ENCODE measurements around the gene TULP4. TPM values are rescaled to one million over a fixed set of nuclear protein-coding genes. Genes with fewer than 3 reads are reported as not detected.

Gene TULP4
- total and polyA plus RNA-seq, 2 of the 8 experiments (the other 6 are each of a cell fraction or from before 2014, with no cell fraction given) = 7.7 to 51.6 TPM

DNA sequence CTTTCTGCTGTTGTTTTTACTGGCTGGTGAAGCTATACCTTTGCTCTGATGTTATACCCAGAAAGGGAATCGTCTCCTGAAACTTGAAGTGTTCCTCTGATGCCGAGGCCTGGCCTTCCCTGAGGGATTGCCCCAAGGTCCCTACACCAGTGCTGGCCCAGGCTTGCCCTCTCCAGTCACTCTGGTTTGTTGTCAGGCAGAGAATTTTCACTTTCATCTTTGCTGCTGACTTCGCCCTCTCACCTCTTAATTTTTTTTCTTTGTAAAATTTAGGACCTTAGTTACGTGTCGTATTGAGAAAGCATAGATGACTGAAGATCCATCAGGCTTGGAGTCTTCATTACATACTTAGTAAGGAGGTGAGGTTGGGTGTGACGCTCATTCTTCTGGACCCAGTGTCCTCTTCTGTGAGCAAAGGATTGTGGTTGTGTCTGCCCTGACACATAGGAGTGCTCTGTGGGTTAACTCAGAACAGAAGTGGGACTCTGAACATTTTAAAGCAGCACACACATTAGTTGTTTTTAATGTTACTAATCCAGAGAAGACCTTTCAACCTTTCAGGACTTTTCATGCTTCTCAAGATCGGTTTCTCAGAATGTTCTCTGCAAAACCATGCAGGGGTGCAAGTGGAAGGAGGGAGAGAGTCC is 45.4 kb downstream of the TULP4 start:
- 91% methylated on average over 7 of the region's 7 CpGs; no CpG with 5 or more reads in 1 of the 2 experiments for WGBS, 2 experiments (ENCODE audit: extremely low coverage in 1 of 2, insufficient coverage in 1 of 2, insufficient read length in 1 of 2, insufficient replicate concordance in 2 of 2, low coverage in 1 of 2, low lambda C conversion rate in 2 of 2, missing lambda C conversion rate in 1 of 2)
- no peak for TF ChIP-seq SAP30 (IDR thresholded peaks at IDR 0.05; ENCODE audit: insufficient read depth, insufficient replicate concordance, low read length)
- no peak for TF ChIP-seq RFX5 (IDR thresholded peaks at IDR 0.05; ENCODE audit: borderline replicate concordance, low read depth, low read length)
- no peak for TF ChIP-seq SIRT6 (IDR thresholded peaks at IDR 0.05; ENCODE audit: low read length)
- TF ChIP-seq NANOG (IDR thresholded peaks at IDR 0.05; ENCODE audit: insufficient read depth, low read depth, low read length, poor library complexity, severe bottlenecking) = no peak
- no peak for TF ChIP-seq GTF2F1 (IDR thresholded peaks at IDR 0.05; ENCODE audit: borderline replicate concordance, low read depth, low read length)
- TF ChIP-seq POU5F1 (IDR thresholded peaks at IDR 0.05; ENCODE audit: low read depth, low read length) = no peak
- no peak overlapping the region for H3K27ac ChIP-seq (ENCODE audit: low read depth, low read length)
- H3K4me2 ChIP-seq (ENCODE audit: insufficient read depth in 1 of 2, low read depth in 2 of 2, low read length in 2 of 2) = no peak overlapping the region
- no peak overlapping the region for H2BK15ac ChIP-seq (ENCODE audit: low read length)
- no peak overlapping the region for H2AFZ ChIP-seq (ENCODE audit: low read length)
- H4K8ac ChIP-seq (ENCODE audit: extremely low read depth, insufficient read depth, low read length) = no peak overlapping the region
- H3K23me2 ChIP-seq (ENCODE audit: low read depth, low read length) = no peaks in the 10 kb centered on the region
- H3K27me3 ChIP-seq (replicated peaks in 1 of 4; ENCODE audit: control insufficient read depth in 3 of 4, extremely low read depth in 1 of 4, insufficient read depth in 3 of 4, low read length in 3 of 4) = no peaks in the 10 kb centered on the region
- no peak overlapping the region for H2BK120ac ChIP-seq (replicated peaks; ENCODE audit: low read depth, low read length)
- no peak overlapping the region for H2BK12ac ChIP-seq (ENCODE audit: low read depth, low read length)
- no peak overlapping the region for H2AK5ac ChIP-seq (ENCODE audit: low read depth, low read length)
- H2BK20ac ChIP-seq (ENCODE audit: low read length) = no peak overlapping the region
- no peak overlapping the region for H4K91ac ChIP-seq (replicated peaks; ENCODE audit: insufficient read length, low read length)
- H3K23ac ChIP-seq (ENCODE audit: insufficient read length) = no peak overlapping the region
- H3K36me3 ChIP-seq (ENCODE audit: control insufficient read depth in 2 of 4, insufficient read depth in 4 of 4, low read length in 3 of 4) = no peaks in the 10 kb centered on the region
- ChIA-PET CTCF (ENCODE audit: partially characterized antibody) (interaction anchor here (0.5 to 1.6 kb wide), 7 partner anchors 13 to 136 kb away, joined by 3 to 4 read pairs (median 3); no protein-coding TSS in a partner anchor), POLR2A (ENCODE audit: partially characterized antibody) (no interaction called here)
- H4K20me1 ChIP-seq (replicated peaks in 1 of 2; ENCODE audit: control insufficient read depth in 1 of 2, insufficient read depth in 2 of 2, low read length in 2 of 2) = peaks cover 0 to 1% of the 10 kb centered on the region in 2 experiments
- no peak overlapping the region for H3K18ac ChIP-seq (ENCODE audit: extremely low read depth, low read length)
- H3K79me1 ChIP-seq (ENCODE audit: low read depth, low read length) = no peaks in the 10 kb centered on the region; the same call in 1 of the 2 replicates
- H3K4ac ChIP-seq (replicated peaks; ENCODE audit: insufficient read length, low read depth, low read length) = no peak overlapping the region
- H4K5ac ChIP-seq (ENCODE audit: insufficient read length, low read depth, low read length) = no peak overlapping the region
- peaks cover 0 to 4% (median 0%) of the 10 kb centered on the region in 4 experiments; a peak in 2 of 7 replicates for H3K4me1 ChIP-seq (replicated peaks in 1 of 4; ENCODE audit: control insufficient read depth in 3 of 4, insufficient read depth in 4 of 4, low read length in 3 of 4)
- H3K56ac ChIP-seq (replicated peaks; ENCODE audit: insufficient read length, low read depth, low read length) = no peak overlapping the region
- H3K4me3 ChIP-seq (ENCODE audit: extremely low read depth in 1 of 4, insufficient read depth in 2 of 4, low read depth in 3 of 4, low read length in 4 of 4) = no peak overlapping the region
- H3K79me2 ChIP-seq (ENCODE audit: control insufficient read depth in 1 of 2, insufficient read depth in 2 of 2, low read length in 2 of 2) = peaks cover 0 to 16% of the 10 kb centered on the region in 2 experiments; a peak in 2 of 4 replicates
- no peaks in the 10 kb centered on the region for H3K9me3 ChIP-seq (ENCODE audit: insufficient read depth in 2 of 2, low read depth in 1 of 2, low read length in 1 of 2)
- no peak overlapping the region for H3K9ac ChIP-seq (replicated peaks in 1 of 4; ENCODE audit: extremely low read depth in 1 of 4, low read depth in 3 of 4, low read length in 3 of 4)
- no peak for FAIRE-seq
- no peak overlapping the region for H2BK5ac ChIP-seq (ENCODE audit: low read depth, low read length)
- no peak overlapping the region for H3K14ac ChIP-seq (ENCODE audit: insufficient read length)
- DNase-seq (ENCODE audit: low read depth in 1 of 2, low spot score in 2 of 2) = no peak
